Epithelial cell of proximal tubule (primary cell): ENCODE measurements around the gene SNX3. TPM values are rescaled to one million over a fixed set of nuclear protein-coding genes. Genes with fewer than 3 reads are reported as not detected.

ENCODE experiments used
- DNase-seq: peaks from one replicate; pipeline ENCODE4 v3.0.0-alpha.2; 2011; ENCODE audit warnings: low read depth
- H3K4me3 ChIP-seq: 2 replicates; pipeline ENCODE4 v1.5.1; 2011; ENCODE audit warnings: low read depth, mild to moderate bottlenecking, low read length
- total RNA-seq: library from RNA; depleted of rRNA; stranded (reverse); fragments of >200 nt; gene quantifications from 2 replicates; pipeline ENCODE4 v1.2.3, GENCODE V29; 2015
- TF ChIP-seq, protein P1 (sequence below): conservative IDR thresholded peaks from 2 replicates; pipeline ENCODE4 v1.5.1; 2012; ENCODE audit warnings: low read depth, mild to moderate bottlenecking, low read length

Gene SNX3
- total RNA-seq, 1 donor from 2014 or later = 118 TPM

GRCh38 chr6:108235127-108235526 is 25.7 kb downstream of the SNX3 start:
- TF ChIP-seq, protein P1, sequence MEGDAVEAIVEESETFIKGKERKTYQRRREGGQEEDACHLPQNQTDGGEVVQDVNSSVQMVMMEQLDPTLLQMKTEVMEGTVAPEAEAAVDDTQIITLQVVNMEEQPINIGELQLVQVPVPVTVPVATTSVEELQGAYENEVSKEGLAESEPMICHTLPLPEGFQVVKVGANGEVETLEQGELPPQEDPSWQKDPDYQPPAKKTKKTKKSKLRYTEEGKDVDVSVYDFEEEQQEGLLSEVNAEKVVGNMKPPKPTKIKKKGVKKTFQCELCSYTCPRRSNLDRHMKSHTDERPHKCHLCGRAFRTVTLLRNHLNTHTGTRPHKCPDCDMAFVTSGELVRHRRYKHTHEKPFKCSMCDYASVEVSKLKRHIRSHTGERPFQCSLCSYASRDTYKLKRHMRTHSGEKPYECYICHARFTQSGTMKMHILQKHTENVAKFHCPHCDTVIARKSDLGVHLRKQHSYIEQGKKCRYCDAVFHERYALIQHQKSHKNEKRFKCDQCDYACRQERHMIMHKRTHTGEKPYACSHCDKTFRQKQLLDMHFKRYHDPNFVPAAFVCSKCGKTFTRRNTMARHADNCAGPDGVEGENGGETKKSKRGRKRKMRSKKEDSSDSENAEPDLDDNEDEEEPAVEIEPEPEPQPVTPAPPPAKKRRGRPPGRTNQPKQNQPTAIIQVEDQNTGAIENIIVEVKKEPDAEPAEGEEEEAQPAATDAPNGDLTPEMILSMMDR = no peak
- DNase-seq = no peak
- H3K4me3 ChIP-seq = no peak overlapping the region

DNA sequence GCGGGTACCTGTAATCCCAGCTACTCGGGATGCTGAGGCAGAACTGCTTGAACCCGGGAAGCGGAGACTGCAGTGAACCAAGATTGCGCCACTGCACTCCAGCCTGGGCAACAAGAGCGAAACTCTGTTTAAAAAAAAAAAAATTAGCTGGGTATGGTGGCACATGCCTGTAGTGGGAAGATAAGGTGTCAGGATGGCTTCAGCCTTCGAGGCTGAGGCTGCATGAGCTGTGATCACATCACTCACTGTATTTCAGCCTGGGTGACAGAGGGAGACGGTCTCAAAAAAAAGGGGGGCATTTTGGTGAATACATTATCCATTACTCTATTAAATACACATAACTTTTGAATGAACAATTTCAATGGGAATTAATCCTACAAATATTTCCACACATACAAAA is 32.4 kb downstream of the SNX3 start:
- no peak for DNase-seq
- no peak overlapping the region for H3K4me3 ChIP-seq
- TF ChIP-seq, protein P1 = no peak

DNA sequence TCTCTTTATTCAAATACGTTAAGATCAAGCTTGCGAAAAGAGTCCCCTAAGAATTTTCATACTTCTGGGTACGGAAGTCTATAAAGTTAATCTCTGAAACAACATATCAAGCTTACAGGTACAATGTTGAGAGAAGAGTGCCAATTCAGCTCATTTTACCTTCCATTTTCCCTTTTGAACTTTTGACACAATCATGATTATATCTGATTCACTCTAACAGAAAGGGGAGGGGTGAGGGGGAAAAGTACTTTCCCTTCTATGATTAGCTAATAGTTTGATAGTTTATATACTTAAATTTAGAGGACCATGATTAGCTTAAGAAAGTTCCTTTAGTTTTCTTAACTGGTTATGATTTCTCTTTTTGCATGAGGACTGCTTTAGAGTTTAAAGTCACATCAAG is 33.5 kb downstream of the SNX3 start:
- TF ChIP-seq, protein P1 = no peak
- no peak overlapping the region for H3K4me3 ChIP-seq
- no peak for DNase-seq

- TF ChIP-seq, protein P1 = no peak
- DNase-seq = no peak
- H3K4me3 ChIP-seq = no peak overlapping the region
Measured at GRCh38 chr6:108222504-108222903, 38.3 kb downstream of the SNX3 start.

- no peak overlapping the region for H3K4me3 ChIP-seq
- TF ChIP-seq, protein P1 = no peak
- no peak for DNase-seq
Measured at GRCh38 chr6:108222064-108222463, 38.8 kb downstream of the SNX3 start.

DNA sequence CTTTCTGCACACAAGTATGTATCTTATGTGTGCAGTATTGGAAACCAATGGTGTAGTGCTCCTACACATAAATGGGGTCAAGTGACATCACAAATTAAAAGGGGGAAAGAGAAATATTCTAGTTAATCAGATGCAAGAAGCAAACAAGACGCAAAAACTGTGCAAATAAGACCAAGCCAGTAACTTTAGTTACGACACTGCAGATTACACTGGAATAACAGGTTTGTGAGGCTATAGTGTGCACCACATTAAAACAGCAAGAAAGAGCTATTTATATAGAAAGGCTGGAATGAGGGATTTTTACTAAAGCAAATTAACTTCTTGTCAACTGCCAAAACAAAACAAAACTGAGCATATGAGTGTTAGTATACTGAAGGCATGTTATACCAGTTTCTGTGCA is 49.2 kb downstream of the SNX3 start:
- no peak overlapping the region for H3K4me3 ChIP-seq
- DNase-seq = no peak
- TF ChIP-seq, protein P1 = no peak

DNA sequence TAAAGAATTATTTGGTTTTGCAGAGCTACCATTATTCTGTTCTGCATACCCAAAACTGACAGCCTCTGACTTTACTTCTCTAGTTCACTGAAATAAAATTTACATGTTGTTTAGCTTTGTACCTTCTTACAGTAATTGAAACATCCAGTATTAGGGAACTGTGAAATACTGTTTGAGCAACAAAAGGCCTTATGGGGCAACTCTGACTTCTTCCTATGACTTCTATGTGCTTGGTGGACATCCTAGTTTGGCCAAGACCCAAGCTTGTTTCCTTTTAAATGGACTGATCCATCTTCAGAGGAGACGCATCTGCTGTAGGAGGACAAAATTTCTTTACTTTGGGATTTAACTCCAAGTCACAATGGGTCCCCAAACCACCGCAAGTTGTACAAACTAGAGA is 50.3 kb downstream of the SNX3 start:
- H3K4me3 ChIP-seq = no peak overlapping the region
- TF ChIP-seq, protein P1 = no peak

More for the DNA sequence above, 50.3 kb downstream of the SNX3 start:
- DNase-seq = no peak
